SIG-M5 treated with dmso at 0.1 percent for 504 hours (cell line): Measurements from ENCODE around the gene CIZ1.

Experiments
- DNase-seq: peaks from one replicate; lab custom pipeline; 2025; ENCODE audit not compliant: unreplicated experiment; lab: John Stamatoyannopoulos, UW

CIZ1 gene

DNA sequence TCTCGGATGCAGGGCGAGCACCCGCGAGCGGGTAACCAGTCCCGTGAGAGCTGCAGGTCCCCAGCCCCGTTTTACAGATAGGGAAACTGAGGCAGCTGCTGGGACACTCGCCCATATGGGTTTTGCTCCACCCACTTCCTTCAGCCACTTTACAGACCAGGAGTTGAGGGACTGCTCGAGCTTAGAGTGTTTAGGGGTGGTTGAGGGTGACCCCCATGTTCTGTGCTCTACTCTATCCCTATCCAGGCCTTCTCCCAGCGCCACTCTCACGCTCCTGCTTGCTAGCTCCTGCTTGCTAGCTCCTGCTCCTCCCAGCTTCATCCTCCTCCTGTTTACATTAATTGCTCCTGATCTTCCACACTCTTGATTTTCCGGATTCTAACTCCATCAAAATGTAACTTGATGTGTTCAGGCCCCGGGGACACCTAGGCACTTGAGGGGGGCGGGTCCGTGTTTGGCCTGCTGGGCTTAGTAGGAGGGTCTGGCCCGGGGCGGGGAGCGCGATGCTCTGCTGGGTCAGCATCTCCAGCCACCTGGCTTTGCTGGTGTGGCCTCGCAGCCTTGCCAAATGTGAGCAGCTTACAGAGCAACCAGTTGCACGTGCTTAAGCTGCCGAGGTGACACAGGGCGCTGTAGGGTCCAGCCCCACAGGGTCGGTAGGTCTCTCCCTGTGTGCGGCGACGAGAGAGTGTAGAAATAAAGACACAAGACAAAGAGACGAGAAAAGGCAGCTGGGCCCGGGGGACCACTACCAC is 62.4 kb downstream of the CIZ1 start:
- DNase-seq = no peak

DNA sequence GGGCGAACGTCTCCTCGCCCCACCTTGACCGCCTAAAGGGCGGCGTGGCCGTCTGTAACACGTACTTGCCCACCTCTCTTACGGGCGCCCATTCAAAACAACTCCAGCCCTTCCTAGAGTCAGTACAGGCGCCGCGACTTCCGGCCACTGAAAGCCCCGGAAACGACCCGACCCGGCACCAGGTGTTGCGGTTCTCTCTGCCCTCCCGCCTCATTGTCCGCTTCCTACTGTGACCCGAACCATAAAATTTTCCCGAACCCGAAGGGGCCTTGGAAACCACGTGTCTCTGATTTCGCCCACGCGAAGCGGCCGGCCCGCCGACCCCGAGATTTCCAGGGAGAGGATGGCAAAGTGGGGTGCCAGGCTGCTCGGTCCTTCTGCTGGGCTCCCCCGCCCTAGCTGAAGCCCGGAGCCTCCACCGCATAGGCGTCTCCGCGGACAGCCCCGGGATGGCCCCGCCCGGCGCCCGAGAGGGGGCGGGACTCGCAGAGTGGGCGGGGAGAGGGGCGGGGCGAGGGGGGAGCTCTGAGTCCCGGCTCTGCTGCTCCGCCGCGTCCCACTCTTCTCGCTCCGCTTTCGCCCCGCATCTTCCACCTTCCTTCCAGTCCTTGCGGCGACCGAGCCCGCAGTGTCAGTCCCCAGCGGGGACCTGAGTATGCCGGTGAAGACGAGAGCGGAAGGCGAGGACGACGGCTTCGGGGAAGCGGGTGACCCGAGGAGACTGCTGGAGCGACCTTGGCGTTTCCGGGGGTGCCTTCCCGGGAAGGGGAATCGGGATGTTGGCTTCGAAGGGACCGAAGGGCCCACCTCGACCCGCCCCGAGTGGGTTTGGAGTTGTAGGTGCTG is 63.2 kb downstream of the CIZ1 start:
- peak; percentile 83 for DNase-seq

DNA sequence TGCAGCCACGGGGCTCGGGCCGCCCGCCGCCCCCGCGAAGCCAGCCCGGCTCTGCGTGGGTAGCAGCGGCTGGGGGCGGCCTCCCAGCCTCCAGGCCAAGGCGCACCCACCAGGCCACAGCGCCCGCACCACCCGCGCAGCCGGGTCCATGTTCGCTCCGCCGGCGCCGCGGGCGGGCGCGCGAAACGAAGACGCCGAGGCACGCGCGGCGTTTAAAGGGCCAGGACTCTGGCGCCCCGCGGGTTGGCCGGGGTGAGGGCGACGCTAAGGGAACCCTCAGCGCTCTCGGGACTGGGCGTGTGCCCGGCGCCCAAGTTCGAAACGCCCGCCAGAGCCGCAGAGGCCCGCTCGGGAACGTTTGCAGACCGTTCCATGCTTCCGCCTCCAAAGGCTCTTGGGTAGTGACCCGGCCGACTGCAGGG is 63.8 kb downstream of the CIZ1 start, which contains the start of gene PTGES2:
Gene PTGES2 (minus strand): TSS at position 162 of the 422 bp plus-strand sequence. CDS start 12 bp downstream, at position 150.
- DNase-seq = peak; percentile 71

DNA sequence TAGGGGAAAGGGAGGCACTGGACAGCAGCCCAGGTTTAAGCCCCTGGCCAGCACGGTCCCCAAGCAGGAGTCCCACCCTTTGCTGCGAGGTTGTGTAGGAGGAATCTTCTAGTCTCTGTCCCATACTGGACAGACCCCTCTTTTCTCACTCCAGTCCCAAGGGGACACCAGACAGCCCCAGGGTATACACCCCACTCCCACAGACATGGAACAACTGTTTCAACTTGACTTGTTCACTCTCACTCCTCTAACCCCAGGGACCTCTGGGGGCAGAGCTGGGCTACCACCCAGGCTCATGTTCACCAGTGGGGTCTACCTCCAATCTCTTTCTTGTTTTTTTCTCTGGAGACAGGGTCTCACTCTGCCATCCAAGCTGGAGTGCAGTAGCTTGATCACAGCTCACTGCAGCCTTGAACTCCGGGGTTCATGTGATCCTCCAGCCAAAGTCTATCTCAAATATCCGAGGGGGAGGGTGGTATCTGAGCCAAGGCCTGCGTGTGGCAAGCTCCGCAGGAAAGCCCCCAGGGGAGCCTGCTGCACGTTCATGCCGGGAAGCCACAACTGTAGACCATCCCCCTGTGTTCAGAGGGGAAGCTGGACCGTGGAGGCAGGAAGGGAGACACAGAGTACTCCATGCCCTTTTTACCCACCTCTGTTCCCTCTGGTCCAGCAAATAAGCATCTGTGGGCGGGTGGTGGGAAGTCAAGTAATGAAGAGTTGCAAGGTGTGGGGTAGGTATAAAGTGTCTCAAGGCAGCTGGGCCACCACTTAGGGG is 65.6 kb downstream of the CIZ1 start:
- DNase-seq = no peak

DNA sequence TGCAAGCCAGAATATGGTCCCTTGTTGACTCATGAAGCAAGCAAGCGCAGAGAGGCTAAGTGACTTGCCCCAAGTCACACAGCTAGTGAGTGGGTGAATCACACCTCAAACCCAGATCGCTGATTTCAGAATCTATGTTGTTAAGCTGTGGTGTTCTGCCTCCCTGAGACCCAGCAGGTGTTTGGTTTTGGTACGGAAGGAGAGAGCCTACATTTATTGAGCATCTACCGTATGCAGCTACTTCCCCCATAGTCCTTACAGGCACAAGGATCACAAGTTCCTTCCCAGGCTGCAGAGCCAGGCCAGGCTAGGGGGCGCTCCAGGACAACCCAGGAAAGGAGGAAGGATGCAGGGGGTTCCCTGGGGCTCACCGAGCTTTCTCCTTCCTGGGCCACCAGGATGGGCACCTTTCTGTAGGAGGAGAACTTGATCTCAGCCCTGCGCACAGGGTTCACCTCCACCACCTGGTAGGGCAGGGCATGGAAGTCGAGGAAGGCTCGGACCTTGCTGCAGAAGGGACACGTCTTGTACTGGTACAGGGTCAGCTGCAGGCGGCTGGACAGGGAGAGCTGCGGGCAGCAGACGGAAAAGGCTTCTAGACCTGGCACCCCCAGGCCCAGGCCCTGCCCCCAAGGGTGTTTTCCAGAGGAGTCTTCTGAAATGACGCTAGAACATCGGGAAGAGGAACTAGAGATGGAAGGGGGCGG is 66.3 kb downstream of the CIZ1 start:
- peak; percentile 52 for DNase-seq

DNA sequence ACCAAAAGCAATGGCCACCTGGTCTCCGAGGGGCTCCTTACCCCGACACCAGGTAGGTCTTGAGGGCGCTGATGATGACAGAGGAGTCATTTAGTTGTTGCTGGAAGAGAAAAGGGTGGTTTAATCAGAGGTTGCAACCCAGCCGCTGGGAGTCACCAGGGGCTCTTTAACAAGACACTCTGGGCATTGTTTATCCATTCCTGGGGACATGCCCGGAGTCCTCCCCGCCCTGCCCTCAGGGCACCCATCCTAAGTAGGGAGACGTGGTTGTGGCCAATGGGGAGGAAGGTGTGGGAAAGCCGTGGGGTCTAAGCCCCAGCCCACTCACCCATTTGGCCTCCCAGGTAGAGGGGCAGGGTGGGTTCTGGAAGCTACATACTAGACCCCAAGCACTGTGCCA is 66.9 kb downstream of the CIZ1 start:
- no peak for DNase-seq

DNA sequence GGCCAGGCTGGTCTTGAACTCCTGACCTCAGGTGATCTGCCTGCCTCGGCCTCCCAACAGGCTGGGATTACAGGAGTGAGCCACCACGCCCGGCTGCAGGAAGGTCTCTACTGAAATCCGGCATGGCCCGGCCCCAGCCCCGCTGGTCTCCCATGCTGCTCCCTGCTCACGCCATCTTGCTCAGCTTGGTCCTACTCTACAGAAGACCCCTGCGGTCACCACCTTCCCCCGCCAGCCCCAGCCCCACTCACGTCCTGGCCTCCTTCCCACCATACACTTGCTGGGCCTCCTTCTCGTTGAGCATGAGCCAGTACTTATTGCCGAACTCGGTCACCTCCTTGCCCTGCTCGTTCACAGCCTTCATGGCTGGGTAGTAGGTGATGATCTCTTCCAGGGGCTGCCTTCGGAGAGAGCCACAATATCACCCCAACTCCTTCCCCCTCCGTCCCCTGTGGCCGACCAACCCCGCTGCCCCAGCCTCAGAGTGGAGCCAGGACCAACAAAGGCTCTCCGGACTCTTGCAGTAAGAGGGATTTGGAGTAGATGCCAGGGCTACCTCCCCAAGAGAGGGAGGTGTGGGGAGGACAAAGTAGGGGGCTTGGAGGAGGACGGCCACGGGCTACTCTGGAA is 67.8 kb downstream of the CIZ1 start:
- no peak for DNase-seq

DNA sequence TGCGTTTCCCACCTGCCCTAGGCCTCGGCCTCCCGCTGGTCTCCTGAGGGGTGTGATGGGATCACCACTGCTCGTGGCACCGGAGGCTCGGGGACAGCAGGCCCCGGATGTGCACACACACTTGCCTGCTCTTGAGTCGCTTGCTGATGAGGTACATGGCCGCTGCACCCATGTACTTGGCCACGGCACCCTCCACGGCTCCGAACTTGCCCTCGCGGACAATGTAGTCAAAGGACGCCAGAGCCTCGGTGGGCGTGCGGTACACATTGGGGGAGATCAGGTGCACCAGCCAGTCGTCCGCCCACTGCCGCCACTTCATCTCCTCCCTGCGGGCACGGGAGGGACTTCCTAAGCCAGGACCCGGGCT is 68.6 kb downstream of the CIZ1 start:
- DNase-seq = no peak

DNA sequence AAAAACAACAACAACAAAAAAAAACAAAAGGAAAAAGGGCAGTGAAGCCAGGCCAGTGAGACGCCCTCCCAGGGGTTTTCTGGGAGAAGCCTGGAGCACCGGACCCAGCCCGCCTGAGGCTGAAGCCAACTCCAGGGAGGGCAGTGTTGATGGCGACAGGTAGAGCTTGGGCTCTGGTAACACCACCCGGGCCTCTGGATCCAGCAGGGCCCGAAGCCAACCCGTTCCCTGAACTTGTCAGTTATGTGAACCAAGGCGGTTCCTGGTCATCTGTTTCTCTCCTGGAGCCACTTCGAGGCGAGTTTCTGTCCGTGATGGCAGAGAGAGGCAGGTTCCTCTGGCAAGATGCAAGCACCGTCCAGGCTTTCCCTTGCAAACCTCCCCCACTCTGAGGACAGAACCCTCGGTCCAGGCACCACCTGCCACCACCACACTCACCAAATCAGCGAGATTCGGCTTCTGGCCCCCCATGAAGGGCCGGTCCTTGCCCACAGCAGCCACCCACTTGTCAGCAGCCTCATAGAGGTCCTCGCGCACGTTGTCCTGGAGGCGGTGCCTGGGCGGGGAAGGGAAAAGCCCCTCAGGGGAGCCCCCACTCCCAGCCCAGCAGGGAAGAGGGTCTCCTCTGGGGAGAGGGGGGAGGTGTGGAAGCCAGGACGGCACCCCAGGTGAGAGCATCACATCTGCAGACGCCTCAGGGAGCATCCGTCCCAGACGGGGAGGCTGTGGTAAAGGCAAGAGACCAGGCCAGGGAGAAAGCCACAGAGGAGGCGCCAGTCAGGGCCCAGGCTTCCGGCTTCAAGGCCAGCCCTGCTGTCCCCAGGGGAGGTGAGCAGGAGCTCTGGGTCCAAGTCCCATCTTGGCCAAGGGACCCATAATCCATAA is 69.2 kb downstream of the CIZ1 start:
- no peak for DNase-seq

DNA sequence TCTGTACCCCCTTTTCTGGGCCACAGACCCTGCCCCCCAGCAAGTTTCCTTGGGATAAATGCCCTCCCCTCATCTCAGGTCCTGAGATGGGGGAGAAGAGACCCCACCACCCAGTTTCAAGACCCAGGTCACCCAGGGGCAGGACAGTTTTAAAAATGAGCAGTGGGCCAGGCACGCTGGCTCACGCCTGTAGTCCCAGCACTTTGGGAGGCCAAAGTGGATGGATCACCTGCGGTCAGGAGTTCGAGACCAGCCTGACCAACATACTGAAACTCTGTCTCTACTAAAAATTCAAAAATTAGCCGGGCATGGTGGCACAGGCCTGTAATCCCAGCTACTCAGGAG is 69.9 kb downstream of the CIZ1 start:
- no peak for DNase-seq

DNA sequence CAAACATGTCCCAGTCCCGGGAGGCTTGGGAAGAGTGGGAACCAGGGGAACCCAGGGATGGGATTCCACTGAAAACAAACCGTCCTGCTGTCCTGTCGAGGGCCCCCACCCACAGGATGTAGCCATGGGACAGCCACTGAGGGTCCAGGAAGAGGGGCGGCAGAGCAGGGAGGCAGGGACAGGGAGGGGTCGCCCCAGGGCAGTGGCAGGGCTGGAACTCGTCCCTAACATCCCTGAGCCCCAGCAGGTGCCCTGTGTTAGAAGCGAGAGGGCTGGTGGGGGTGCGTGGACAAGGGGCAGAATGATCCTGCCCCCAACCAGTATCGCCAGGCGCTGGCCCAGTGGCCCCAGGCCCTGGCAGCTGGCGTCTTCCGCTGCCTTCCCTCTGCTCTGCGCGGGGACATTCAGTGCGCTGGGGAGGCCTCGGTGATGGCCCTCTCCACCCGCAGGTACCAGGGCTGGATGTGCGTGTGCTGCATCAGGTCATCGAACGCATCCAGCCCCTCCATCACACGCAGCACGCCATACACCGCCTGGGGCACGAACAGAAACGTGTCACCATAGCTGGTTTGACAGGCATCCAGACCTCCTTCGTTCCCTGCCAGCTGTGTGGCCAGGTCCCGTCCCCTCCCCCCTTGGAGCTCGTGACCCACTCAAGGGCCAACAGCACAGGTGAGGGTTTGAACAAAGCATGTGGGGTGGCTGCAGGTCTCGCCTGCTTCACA is 70.5 kb downstream of the CIZ1 start:
- no peak for DNase-seq

DNA sequence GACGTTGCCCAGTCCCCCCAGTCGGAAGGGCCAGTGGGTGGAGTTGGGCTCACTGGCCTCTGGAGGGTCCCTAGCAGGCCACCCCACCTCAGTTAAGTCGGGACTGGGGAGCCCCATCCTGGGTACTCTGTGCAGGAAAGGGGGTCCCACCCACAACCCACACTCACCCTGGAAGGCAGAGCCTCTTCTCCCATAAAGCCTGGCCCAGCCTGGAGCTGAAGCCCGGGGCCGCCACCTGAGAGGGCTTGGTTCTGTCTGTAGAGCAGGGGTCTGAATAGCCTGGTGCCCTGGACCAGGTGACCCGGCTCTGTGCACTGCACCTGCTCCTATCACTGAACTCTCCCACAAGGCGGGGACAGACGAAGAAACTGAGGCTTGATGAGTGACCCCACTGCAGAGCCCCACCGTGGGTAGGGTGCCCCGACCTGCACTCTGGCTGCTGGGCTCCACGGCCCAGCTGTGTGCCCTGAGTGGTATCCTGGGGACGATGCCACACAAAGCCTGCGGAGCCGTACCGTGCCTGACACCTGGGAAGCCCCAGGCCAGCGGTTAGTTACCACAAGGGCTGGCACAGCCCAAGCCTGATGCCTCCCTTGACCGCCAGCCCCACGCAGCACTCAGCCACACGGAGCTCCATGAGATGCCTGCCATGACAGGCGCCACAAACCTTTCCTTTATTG is 71.2 kb downstream of the CIZ1 start:
- DNase-seq = no peak

DNA sequence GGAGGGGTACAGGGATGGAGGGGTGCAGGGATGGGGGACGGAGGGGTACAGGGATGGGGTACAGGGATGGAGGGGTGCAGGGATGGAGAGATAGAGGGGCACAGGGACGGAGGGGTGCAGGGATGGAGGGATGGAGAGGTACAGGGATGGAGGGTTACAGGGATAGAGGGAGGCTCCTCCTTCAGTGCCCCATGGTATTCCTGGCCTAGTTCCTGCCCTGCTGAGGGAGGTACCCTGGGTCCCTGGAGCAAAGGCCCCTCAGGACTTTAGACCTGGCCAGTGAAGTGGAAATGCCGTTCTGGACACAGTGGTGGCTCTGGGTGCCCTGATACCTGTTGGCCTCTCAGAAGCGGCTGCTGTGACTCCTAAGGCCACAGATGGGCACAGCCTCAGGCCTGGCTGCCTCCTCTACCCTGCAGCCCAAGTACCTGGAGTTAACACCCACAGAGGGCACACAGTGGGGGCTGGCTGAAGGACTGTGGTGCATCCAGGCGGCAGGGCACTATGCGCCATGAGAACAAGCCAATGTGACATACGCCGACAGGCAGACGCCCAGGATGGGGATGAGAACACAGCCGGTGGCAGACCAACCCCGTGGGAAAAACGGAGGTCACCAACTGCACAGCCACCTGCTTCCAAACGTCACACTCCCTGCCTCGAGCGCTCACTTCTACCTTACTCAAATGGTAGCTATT is 72.3 kb downstream of the CIZ1 start:
- DNase-seq = no peak

DNA sequence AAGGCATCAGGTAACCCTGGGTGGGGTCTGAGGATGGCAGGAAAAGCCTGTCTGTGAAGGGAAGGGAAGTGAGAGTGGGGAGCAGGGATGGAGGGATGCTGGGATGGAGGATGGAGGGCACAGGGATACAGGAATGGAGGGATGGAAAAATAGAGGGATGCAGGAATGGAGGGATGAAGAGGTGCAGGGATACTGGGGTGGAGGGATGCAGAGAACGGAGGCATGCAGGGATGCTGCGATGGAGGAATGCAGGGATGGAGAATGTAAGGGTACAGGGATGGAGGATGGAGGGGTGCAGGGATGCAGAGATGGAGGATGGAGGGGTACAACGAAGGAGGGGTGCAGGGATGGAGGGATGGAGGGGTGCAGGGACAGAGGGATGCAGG is 72.9 kb downstream of the CIZ1 start:
- DNase-seq = no peak

DNA sequence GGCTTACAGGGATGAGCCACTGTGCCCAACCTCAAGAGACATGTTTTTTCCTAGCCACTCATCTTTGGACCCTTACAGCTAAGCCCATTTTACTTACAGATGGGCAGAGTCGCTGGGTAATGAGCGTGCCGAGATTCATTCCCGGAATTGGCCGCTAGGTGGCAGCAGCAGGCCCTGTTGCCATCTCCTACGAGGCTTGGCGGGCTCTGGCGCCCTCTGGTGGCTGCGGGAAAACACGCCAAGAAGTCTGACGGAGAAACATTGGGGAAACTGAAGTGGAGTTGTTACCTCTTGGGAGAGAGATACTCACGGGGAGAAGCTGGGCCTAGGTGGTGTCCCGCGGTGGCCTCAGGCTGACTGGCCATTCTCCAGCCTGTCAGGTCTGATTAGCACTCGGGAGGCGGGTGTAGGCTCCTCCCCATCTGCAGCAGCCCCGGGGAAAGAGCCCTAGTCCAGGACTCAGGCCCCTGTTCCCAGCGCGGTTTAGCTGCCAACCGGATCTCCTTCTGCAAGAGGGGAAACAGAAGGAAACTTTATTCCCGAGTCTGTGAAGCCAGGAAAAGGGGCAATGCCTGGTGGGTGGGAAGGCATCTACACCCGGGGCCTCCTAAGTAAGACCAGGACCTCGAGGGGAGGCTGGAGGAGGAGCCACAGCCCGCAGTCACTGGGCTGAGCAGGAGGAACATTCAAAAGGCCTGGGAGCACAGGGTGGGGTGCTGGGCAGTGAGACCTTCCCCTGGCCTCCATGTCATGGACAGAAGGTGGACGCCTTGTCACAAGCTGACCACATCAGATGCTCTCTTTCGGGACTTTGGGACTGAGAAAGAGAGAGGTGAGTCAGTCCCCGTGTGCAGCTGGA is 73.5 kb downstream of the CIZ1 start:
- DNase-seq = peak; percentile 78

DNA sequence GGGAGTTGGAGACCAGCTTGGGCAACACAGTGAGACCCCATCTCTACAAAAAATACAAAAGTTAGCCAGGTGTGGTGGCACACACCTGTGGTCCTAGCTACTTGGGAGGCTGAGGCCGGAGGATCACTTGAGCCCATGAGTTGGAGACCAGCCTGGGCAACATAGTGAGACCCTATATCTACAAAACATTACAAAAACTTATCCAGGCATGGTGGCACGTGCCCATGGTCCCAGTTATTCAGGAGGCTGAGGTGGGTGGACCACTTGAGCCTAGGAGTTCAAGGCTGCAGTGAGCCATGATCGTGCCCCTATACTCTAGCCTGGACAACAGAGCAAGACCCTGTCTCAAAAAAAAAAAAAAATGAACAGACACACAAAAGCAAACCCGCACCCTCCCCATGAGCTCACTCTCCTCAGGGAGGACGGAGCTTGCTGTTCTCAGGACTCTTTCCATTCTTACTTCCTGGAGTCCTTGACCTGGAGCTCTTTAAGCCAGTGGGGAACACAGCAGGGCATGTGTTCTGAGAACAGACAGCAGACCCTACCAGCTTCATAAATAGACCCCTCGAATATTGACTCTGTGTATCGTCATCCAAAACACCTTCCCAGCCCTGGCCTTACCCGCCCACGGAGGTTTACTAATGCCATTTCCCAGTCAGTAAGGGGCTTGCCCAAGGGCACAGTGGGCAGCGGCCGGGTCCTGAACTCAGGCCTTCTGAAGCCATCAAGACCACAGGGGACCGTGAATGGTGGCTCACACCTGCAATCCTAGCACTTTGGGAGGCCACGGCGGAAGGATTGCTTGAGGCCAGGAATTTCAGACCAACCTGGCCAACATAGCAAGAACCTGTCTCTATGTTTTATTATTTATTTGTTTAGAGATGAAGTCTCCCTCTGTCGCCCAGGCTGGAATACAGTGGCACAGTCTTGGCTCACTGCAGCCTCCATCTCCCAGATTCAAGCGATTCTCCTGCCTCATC is 75.0 kb downstream of the CIZ1 start:
- DNase-seq = no peak
